SK-N-SH (cell line): ENCODE data around the gene GNB1L. TPM values are rescaled to one million over a fixed set of nuclear protein-coding genes. Genes with fewer than 3 reads are reported as not detected.
A peak's percentile ranks its signal among the peaks of the same experiment; 100 is the strongest.

Experiments used
- CTCF ChIA-PET: fragments of 300-600, 350-600 bp; formaldehyde crosslinking; extraction: SDS; loops from one replicate; lab custom pipeline; 2021; lab: Yijun Ruan, JAX
- POLR2A ChIA-PET: fragments of 350-600 bp; sonication (Branson Sonifier 250); formaldehyde crosslinking; extraction: SDS; loops from one replicate; lab custom pipeline; 2020; ENCODE audit warnings: antibody characterized with exemption, inconsistent platforms; lab: Yijun Ruan, JAX
- DNase-seq: peaks from one replicate; pipeline ENCODE4 v3.0.0; 2012
- H2AFZ ChIP-seq: fragments of 200-600 bp; sonication (generic); 2 replicates; pipeline ENCODE4 v1.8.1; 2016; ENCODE audit warnings: antibody characterized with exemption, mild to moderate bottlenecking, low read depth
- H3F3A ChIP-seq: fragments of 200-600 bp; sonication (generic); replicated peaks from 2 replicates; pipeline ENCODE3; 2016; ENCODE audit warnings: antibody characterized with exemption, mild to moderate bottlenecking; ENCODE audit not compliant: insufficient read depth
- H3K27ac ChIP-seq, 2 experiments: fragments of 200-500 bp in 1 of 2; fragments of 200-600 bp in 1 of 2; sonication (Bioruptor generic) in 1 of 2; sonication (generic), shearing (Covaris generic) in 1 of 2; 2 replicates each; pipeline versions ENCODE4 v1.5.1 to v1.6.1; 2014 to 2016; ENCODE audit warnings: low read depth in 2 of 2, inconsistent platforms in 1 of 2, low read length in 1 of 2, mild to moderate bottlenecking in 1 of 2, mixed read lengths in 1 of 2
- H3K27me3 ChIP-seq: fragments of 200-600 bp; sonication (generic), shearing (Covaris generic); 2 replicates; pipeline ENCODE4 v1.6.1; 2016; ENCODE audit warnings: mixed run types; ENCODE audit not compliant: insufficient read depth
- H3K36me3 ChIP-seq, 2 experiments: fragments of 200-500 bp in 1 of 2; fragments of 200-600 bp in 1 of 2; sonication (Bioruptor generic) in 1 of 2; sonication (generic) in 1 of 2; replicated peaks in 1 of 2; 2 replicates each; pipeline versions ENCODE3 to v1.5.1; 2014 to 2016; ENCODE audit warnings: low read length in 1 of 2, mild to moderate bottlenecking in 1 of 2; ENCODE audit not compliant: insufficient read depth in 2 of 2, control insufficient read depth in 1 of 2
- H3K4me1 ChIP-seq, 2 experiments: fragments of 200-500 bp in 1 of 2; fragments of 200-600 bp in 1 of 2; sonication (Bioruptor generic) in 1 of 2; sonication (generic), shearing (Covaris generic) in 1 of 2; 2 replicates each; pipeline versions ENCODE4 v1.5.1 to v1.6.1; 2014 to 2016; ENCODE audit warnings: low read depth in 1 of 2, low read length in 1 of 2, mixed run types in 1 of 2; ENCODE audit not compliant: insufficient read depth in 2 of 2, control insufficient read depth in 1 of 2
- H3K4me2 ChIP-seq: fragments of 200-600 bp; sonication (generic), shearing (Covaris generic); 2 replicates; pipeline ENCODE4 v1.6.1; 2017; ENCODE audit warnings: mixed run types
- H3K4me3 ChIP-seq, 2 experiments: fragments of 200-500 bp in 1 of 2; fragments of 200-600 bp in 1 of 2; sonication (Bioruptor generic) in 1 of 2; sonication (generic), shearing (Covaris generic) in 1 of 2; 2 replicates each; pipeline versions ENCODE4 v1.5.1 to v1.8.1; 2014 to 2016; ENCODE audit warnings: low read depth in 2 of 2, inconsistent platforms in 1 of 2, low read length in 1 of 2, mild to moderate bottlenecking in 1 of 2, mixed read lengths in 1 of 2, moderate library complexity in 1 of 2
- H3K79me2 ChIP-seq: fragments of 200-600 bp; sonication (generic); 2 replicates; pipeline ENCODE4 v1.8.1; 2017; ENCODE audit warnings: mild to moderate bottlenecking; ENCODE audit not compliant: insufficient read depth
- H3K9ac ChIP-seq: fragments of 200-600 bp; sonication (generic); 2 replicates; pipeline ENCODE4 v1.6.1; 2017; ENCODE audit warnings: mixed run types
- H3K9me2 ChIP-seq: fragments of 200-600 bp; sonication (generic); 2 replicates; pipeline ENCODE4 v1.6.1; 2017; ENCODE audit warnings: mixed run types
- H3K9me3 ChIP-seq: fragments of 200-600 bp; sonication (generic); 2 replicates; pipeline ENCODE4 v1.6.1; 2017; ENCODE audit warnings: mixed run types, mild to moderate bottlenecking, moderate library complexity
- H4K20me1 ChIP-seq: fragments of 200-600 bp; sonication (generic); 2 replicates; pipeline ENCODE4 v1.6.1; 2017; ENCODE audit warnings: mild to moderate bottlenecking, mixed run types; ENCODE audit not compliant: insufficient read depth
- CTCF ChIP-seq: fragments of 200-600 bp; sonication (generic); IDR thresholded peaks from 2 replicates; pipeline ENCODE4 v1.6.1; 2017; ENCODE audit warnings: antibody characterized with exemption, mild to moderate bottlenecking, moderate library complexity
- FOXJ3 ChIP-seq: sonication (generic); formaldehyde crosslinking; IDR thresholded peaks from 2 replicates; pipeline ENCODE4 v1.5.1; 2020; ENCODE audit warnings: mild to moderate bottlenecking, missing genetic modification reagents
- GABPA ChIP-seq: IDR thresholded peaks from 2 replicates; pipeline ENCODE4 v1.4.0; 2012; ENCODE audit warnings: low read depth, mild to moderate bottlenecking
- JUND ChIP-seq: IDR thresholded peaks from 2 replicates; pipeline ENCODE4 v1.4.0; 2012
- MEF2A ChIP-seq: IDR thresholded peaks from 2 replicates; pipeline ENCODE4 v1.4.0; 2012; ENCODE audit warnings: low read depth, borderline replicate concordance
- MXI1 ChIP-seq: IDR thresholded peaks from 2 replicates; pipeline ENCODE4 v1.6.1; 2012; ENCODE audit warnings: mild to moderate bottlenecking, low read depth, low read length, improper control_type of control experiment
- PBX3 ChIP-seq: IDR thresholded peaks from 2 replicates; pipeline ENCODE4; 2012
- POLR2AphosphoS5 ChIP-seq: IDR thresholded peaks from 2 replicates; pipeline ENCODE4 v1.6.1; 2012; ENCODE audit warnings: low read depth, low read length
- RCOR1 ChIP-seq: fragments of 150-350 bp; IDR thresholded peaks from 2 replicates; pipeline ENCODE4 v1.6.1; 2017; ENCODE audit warnings: antibody characterized with exemption, low read length
- RXRA ChIP-seq: IDR thresholded peaks from 2 replicates; pipeline ENCODE4 v1.4.0; 2012; ENCODE audit warnings: low read depth, mild to moderate bottlenecking, borderline replicate concordance
- SIN3A ChIP-seq: IDR thresholded peaks from 2 replicates; pipeline ENCODE4 v1.6.1; 2012; ENCODE audit warnings: low read depth, mild to moderate bottlenecking, low read length, moderate library complexity, borderline replicate concordance
- SMC3 ChIP-seq: IDR thresholded peaks from 2 replicates; pipeline ENCODE4 v1.6.1; 2012; ENCODE audit warnings: low read depth, low read length, improper control_type of control experiment
- TAF1 ChIP-seq: IDR thresholded peaks from 2 replicates; pipeline ENCODE4 v1.6.1; 2012; ENCODE audit warnings: low read depth, mild to moderate bottlenecking, low read length, moderate library complexity, borderline replicate concordance
- TEAD4 ChIP-seq: IDR thresholded peaks from 2 replicates; pipeline ENCODE4 v1.4.0; 2012; ENCODE audit warnings: mild to moderate bottlenecking, borderline replicate concordance; ENCODE audit not compliant: insufficient read depth
- USF2 ChIP-seq: fragments of 150-350 bp; IDR thresholded peaks from 2 replicates; pipeline ENCODE4 v1.6.1; 2017; ENCODE audit warnings: antibody characterized with exemption, low read length, low read depth, borderline replicate concordance
- YY1 ChIP-seq: IDR thresholded peaks from 2 replicates; pipeline ENCODE4 v1.4.0; 2012; ENCODE audit warnings: low read depth, mild to moderate bottlenecking
- WGBS: methylation state at CpG from one replicate; pipeline ENCODE4 v1.1.6; 2017; ENCODE audit warnings: low lambda C conversion rate; 5-methylcytosine and 5-hydroxymethylcytosine counted together
- polyA plus RNA-seq, 3 experiments: library from polyadenylated mRNA; depleted of rRNA; stranded (reverse); fragments of >200 nt; gene quantifications; 2 replicates each; pipeline ENCODE4 v1.2.3, GENCODE V29; 2012

The GNB1L gene
- polyA plus RNA-seq, 1 of the 3 experiments (the other 2 are of a cell fraction): 5.9 TPM

- CTCF ChIA-PET: interaction anchor here (0.8 to 3.4 kb wide), 11 partner anchors 8 to 151 kb away, joined by 3 to 19 read pairs (median 4); no protein-coding TSS in a partner anchor
- DNase-seq: no peak
- Histone ChIP-seq H3K9ac (peak overlapping the region; percentile 28; the same call in 1 of the 2 replicates), H3K27ac (peak overlapping the region in 1 of 2 experiments; percentile 84; a peak in 2 of 4 replicates), H3K4me3 (no peak overlapping the region), H3F3A (no peaks in the 10 kb centered on the region), H3K4me1 (peaks cover 17 to 74% of the 10 kb centered on the region in 2 experiments; a peak in 3 of 4 replicates), H3K79me2 (no peaks in the 10 kb centered on the region), H2AFZ (no peak overlapping the region), H3K9me3 (no peaks in the 10 kb centered on the region), H3K9me2 (no peaks in the 10 kb centered on the region), H4K20me1 (no peaks in the 10 kb centered on the region), H3K27me3 (no peaks in the 10 kb centered on the region), H3K36me3 (peaks cover 0 to 4% of the 10 kb centered on the region in 2 experiments), H3K4me2 (peak overlapping the region; percentile 64; the same call in 1 of the 2 replicates)
- POLR2A ChIA-PET: interaction anchor here (0.8 kb wide), 1 partner anchor 11 kb away, joined by 3 read pairs; no protein-coding TSS in a partner anchor
- 93% methylated on average over 6 of the region's 19 CpGs for WGBS
- TF ChIP-seq TAF1 (no peak), SMC3 (no peak), MEF2A (no peak), YY1 (no peak), PBX3 (no peak), JUND (no peak), TEAD4 (no peak)
These were observed 56.5 kb downstream of the GNB1L start for GRCh38 chr22:19798003-19798665.

- 88% methylated on average over 22 of the region's 24 CpGs for WGBS
- Histone ChIP-seq H3K27me3 (no peaks in the 10 kb centered on the region), H4K20me1 (no peaks in the 10 kb centered on the region), H3F3A (no peaks in the 10 kb centered on the region), H3K4me1 (peaks cover 17 to 68% of the 10 kb centered on the region in 2 experiments; a peak in 3 of 4 replicates), H3K36me3 (peaks cover 0 to 4% of the 10 kb centered on the region in 2 experiments), H3K9me2 (no peaks in the 10 kb centered on the region), H3K4me2 (no peak overlapping the region), H3K9me3 (no peaks in the 10 kb centered on the region), H3K27ac (no peak overlapping the region; a peak in 1 of 4 replicates), H3K79me2 (no peaks in the 10 kb centered on the region), H3K9ac (no peak overlapping the region), H3K4me3 (no peak overlapping the region)
- no peak for DNase-seq
- CTCF ChIA-PET: interaction anchor here (3.4 kb wide), 1 partner anchor 66 kb away, joined by 19 read pairs; no protein-coding TSS in a partner anchor
- POLR2A ChIA-PET: no interaction called here
- no peak for TF ChIP-seq JUND
- no peak for TF ChIP-seq RCOR1
- no peak for TF ChIP-seq SMC3
- no peak for TF ChIP-seq USF2
- TF ChIP-seq CTCF: no peak
- TF ChIP-seq FOXJ3: no peak
- no peak for TF ChIP-seq RXRA
- no peak for TF ChIP-seq PBX3
- no peak for TF ChIP-seq YY1
- no peak for TF ChIP-seq SIN3A
- TF ChIP-seq TAF1: no peak
- TF ChIP-seq POLR2AphosphoS5: no peak
- no peak for TF ChIP-seq GABPA
- TF ChIP-seq MXI1: no peak
- TF ChIP-seq, all 33 proteins: peak for 0
- no peak overlapping the region for H2AFZ ChIP-seq
These were observed 57.3 kb downstream of the GNB1L start for GRCh38 chr22:19797086-19798002.
